ENCODE data around the gene RUNX3.

RUNX3 gene

DNA sequence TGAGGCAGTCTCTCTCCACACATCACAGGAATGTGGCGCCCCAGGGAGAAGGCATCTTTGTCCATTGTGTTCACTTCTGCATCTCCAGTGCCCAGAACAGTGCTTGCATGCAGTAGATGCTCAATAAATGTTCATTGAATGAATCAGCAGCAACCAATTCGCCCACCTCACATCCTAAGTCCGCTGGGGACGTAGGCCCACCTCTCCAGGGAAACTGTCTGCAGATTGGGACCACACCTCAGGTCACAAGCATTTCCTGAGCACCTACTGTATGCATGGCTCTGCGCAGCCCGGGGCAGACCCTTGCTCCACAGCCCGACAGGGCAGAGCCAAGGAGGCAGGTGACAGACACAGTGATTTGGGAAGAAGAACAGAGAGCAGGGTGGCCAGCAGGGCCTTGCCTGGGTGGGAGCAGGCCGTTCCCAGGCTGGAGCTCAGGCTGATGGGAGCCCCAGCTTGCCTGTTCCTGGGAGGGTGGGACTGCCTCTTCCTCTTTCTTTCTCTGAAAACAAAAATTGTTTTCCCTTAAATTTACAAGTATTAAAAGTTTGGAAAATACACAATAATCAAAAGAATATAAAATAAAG is 25.8 kb upstream of the RUNX3 start:
- H3K27ac Mint-ChIP-seq: peak overlapping the region; percentile 94
- H3K27me3 Mint-ChIP-seq: no peaks in the 10 kb centered on the region
- peaks cover 81% of the 10 kb centered on the region for H3K4me1 Mint-ChIP-seq
- H3K9me3 Mint-ChIP-seq: no peaks in the 10 kb centered on the region
- peaks cover 4% of the 10 kb centered on the region for H3K36me3 Mint-ChIP-seq
- no peak overlapping the region for H3K4me3 Mint-ChIP-seq

- H3K4me3 Mint-ChIP-seq: peak overlapping the region; percentile 82
- H3K27ac Mint-ChIP-seq: peak overlapping the region; percentile 94
- no peaks in the 10 kb centered on the region for H3K9me3 Mint-ChIP-seq
- peaks cover 4% of the 10 kb centered on the region for H3K36me3 Mint-ChIP-seq
- H3K27me3 Mint-ChIP-seq: no peaks in the 10 kb centered on the region
- peaks cover 74% of the 10 kb centered on the region for H3K4me1 Mint-ChIP-seq
These were observed 25.1 kb upstream of the RUNX3 start for GRCh38 chr1:24955161-24955560.

DNA sequence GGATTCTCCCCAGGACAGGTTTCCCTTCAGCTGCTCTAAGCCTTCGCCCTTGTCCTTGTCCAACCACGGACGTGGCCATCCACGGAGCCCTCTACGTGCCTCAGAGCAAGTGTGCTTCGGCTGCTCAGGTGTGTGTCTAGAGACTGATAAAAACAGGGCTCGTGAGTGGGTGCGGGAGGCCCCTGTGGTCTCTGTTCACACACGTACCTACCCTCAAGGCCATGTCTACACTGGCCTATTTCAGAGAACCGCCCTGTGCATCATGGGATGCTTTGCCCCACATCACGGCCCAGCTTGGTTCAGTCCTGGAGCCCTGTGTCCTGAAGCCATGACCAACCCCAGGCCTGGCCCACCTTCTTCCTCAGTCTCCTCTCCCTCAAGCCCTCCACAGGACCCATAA is 24.6 kb upstream of the RUNX3 start:
- H3K27ac Mint-ChIP-seq: peak overlapping the region; percentile 94
- H3K27me3 Mint-ChIP-seq: no peaks in the 10 kb centered on the region
- H3K4me3 Mint-ChIP-seq: peak overlapping the region; percentile 82
- peaks cover 69% of the 10 kb centered on the region for H3K4me1 Mint-ChIP-seq
- peaks cover 4% of the 10 kb centered on the region for H3K36me3 Mint-ChIP-seq
- H3K9me3 Mint-ChIP-seq: no peaks in the 10 kb centered on the region

DNA sequence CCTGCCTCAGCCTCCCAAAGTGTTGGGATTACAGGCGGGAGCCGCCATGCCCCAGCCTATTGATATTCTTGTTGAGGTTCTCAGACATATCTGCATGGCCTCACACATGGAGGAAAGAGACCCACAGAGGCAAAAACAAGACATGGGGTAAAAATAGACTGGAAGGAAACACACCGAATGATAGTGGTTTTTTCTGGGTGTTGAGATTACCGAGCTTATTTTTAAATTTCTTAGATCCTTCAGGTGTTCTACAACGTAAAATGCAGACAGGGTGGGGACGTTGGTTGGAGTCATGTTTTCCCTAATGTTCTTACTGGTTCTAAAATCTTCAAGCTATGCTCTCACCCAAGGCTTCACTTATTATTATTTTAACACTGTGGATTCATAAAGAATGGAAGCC is 23.9 kb upstream of the RUNX3 start:
- peaks cover 70% of the 10 kb centered on the region for H3K4me1 Mint-ChIP-seq
- H3K36me3 Mint-ChIP-seq: peaks cover 4% of the 10 kb centered on the region
- peak overlapping the region; percentile 36 for H3K4me3 Mint-ChIP-seq
- H3K27me3 Mint-ChIP-seq: no peaks in the 10 kb centered on the region
- H3K9me3 Mint-ChIP-seq: no peaks in the 10 kb centered on the region
- peak overlapping the region; percentile 83 for H3K27ac Mint-ChIP-seq

- H3K36me3 Mint-ChIP-seq: peaks cover 4% of the 10 kb centered on the region
- peak overlapping the region; percentile 56 for H3K4me3 Mint-ChIP-seq
- H3K4me1 Mint-ChIP-seq: peaks cover 68% of the 10 kb centered on the region
- no peaks in the 10 kb centered on the region for H3K27me3 Mint-ChIP-seq
- H3K27ac Mint-ChIP-seq: peak overlapping the region; percentile 84
- H3K9me3 Mint-ChIP-seq: no peaks in the 10 kb centered on the region
These were observed 22.4 kb upstream of the RUNX3 start for GRCh38 chr1:24952413-24952841.

GRCh38 chr1:24951810-24952412 is 21.8 kb upstream of the RUNX3 start:
- Mint-ChIP-seq H3K36me3 (peaks cover 4% of the 10 kb centered on the region), H3K4me3 (peak overlapping the region; percentile 56), H3K27me3 (no peaks in the 10 kb centered on the region), H3K4me1 (peaks cover 66% of the 10 kb centered on the region), H3K9me3 (no peaks in the 10 kb centered on the region), H3K27ac (peak overlapping the region; percentile 84)

DNA sequence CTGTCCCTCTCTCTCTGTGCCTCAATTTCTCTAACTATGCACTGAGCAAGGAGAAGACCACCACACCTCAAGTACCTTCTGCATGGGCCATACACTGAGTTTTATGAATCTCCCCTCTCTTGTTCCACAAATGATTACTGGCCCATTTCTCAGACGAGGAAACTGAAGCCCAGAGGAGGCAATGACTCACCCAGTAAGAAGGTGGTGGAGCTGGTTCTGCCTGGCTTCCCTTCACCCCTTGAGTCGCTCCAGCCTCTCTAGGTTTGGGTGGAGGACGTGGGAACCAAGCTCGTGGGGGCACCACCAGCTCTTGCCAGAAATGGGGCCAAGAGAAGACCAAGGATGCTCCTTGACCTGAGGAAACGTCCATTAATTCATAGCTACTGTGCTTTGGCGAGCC is 21.3 kb upstream of the RUNX3 start:
- no peaks in the 10 kb centered on the region for H3K9me3 Mint-ChIP-seq
- H3K27ac Mint-ChIP-seq: peak overlapping the region; percentile 47
- H3K27me3 Mint-ChIP-seq: no peaks in the 10 kb centered on the region
- H3K36me3 Mint-ChIP-seq: peaks cover 4% of the 10 kb centered on the region
- H3K4me1 Mint-ChIP-seq: peaks cover 62% of the 10 kb centered on the region
- H3K4me3 Mint-ChIP-seq: no peak overlapping the region

DNA sequence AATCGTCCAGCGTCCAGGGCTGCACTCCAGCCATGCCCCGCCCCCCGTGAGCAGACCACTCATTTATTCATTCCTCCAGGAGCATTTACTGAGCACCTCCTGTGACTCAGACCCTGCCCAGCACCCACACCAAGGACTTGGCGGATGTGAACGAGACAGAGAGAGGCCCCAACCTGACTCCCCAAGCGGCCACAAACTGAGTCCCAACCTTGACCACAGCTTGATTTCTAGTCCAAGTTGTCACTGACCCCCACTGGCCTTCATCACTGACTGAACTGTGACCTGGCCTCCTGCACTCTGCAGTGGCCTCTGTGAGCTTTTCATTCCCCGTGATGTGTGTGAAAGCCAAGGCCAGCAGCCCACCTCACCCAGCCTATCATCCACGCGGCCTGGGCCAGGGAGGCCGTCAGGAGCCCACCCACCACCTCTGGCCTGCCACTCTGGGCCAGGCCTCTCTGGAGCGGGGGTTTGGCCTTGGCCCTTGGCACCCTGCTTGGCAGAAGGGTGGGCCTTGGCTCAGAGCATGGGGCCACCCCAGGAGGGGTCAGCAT is 19.3 kb upstream of the RUNX3 start:
- Mint-ChIP-seq H3K4me3 (no peak overlapping the region), H3K4me1 (peaks cover 42% of the 10 kb centered on the region), H3K9me3 (no peaks in the 10 kb centered on the region), H3K27me3 (no peaks in the 10 kb centered on the region), H3K36me3 (no peaks in the 10 kb centered on the region), H3K27ac (no peak overlapping the region)

DNA sequence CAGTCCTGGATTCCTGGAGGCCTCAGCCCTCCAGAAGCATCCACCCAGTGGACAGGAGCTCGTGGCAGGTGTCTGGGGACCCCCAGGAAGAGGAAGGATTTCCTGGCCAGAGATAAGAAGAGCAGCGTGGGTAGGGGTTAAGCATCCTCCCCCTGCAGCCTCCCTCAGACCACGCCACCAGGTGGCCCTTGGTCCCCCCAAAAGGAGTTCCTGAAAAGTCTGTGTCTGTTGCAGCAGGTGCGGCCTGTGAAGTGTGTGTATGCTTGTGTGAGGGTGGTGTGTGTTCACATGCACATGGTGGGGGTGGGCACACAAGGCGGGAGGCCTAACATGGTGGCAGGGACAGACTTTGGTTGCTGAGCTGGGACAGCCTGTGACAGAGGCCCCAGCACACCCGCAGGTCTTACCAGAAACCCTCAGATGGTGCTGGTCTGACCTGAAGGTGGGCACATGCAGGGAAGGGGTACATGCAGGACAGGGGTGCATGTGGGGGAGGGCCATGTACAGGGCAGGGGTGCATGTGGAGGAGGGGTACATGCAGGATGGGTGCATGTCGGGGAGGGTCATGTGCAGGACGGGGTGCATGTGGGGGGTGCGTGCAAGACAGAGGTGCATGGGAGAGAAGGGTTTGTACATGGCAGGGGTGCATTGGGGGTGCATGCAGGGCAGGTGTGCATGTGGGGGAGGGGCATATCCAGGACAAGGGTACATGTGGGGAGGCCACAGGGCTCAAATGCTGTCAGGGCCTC is 18.2 kb upstream of the RUNX3 start:
- Mint-ChIP-seq H3K4me1 (peaks cover 35% of the 10 kb centered on the region), H3K27ac (no peak overlapping the region), H3K9me3 (no peaks in the 10 kb centered on the region), H3K36me3 (no peaks in the 10 kb centered on the region), H3K27me3 (no peaks in the 10 kb centered on the region), H3K4me3 (no peak overlapping the region)

GRCh38 chr1:24946861-24947658 is 17.0 kb upstream of the RUNX3 start:
- no peak overlapping the region for H3K27ac Mint-ChIP-seq
- peaks cover 28% of the 10 kb centered on the region for H3K4me1 Mint-ChIP-seq
- no peaks in the 10 kb centered on the region for H3K27me3 Mint-ChIP-seq
- no peaks in the 10 kb centered on the region for H3K9me3 Mint-ChIP-seq
- no peaks in the 10 kb centered on the region for H3K36me3 Mint-ChIP-seq
- H3K4me3 Mint-ChIP-seq: no peak overlapping the region

DNA sequence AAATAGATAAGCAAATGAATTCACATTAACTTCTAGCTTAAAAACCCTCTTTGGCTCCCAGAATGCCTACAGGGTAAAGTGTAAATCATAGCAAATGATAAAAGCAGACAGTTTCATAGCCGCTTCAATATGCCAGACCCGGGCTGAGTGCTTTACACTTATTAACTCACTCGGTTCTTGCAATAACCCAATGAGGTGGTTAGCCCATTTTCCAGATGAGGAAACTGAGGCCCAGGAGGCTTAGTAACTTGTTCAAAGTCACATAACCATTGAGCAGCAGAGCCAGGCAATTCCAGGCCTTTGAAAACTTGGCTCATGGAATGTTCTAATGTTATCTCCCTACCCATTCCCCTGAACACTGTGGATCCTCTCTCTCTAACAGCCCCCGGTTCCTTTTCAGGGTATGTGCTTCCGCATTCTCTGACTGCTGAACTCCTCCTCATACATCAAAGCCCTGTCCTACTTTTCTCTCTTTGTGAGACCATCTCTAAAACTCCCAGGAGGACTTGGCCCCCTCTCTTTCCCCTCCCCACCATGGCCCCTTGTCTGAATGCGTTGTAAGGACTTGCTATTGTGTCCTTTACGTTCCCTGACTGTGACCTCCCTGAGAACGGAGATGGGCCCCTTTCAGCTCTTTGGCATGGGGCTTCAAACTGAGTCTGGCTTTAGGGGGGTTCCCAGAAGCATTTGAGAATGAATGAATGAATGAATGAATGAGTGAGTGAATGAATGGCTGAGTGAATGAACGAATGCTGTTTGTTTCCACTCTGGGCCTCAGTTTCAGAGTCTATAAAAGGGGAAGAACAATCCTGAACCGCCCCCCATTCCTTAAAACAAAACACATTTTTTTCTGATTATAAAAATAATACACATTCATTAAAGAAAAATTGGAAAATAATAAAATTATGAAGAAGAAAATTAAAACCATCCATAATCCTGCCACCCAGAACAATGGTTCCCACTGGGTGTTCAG is 15.6 kb upstream of the RUNX3 start:
- peak overlapping the region; percentile 8 for H3K27ac Mint-ChIP-seq
- peaks cover 21% of the 10 kb centered on the region for H3K4me1 Mint-ChIP-seq
- H3K9me3 Mint-ChIP-seq: no peaks in the 10 kb centered on the region
- H3K36me3 Mint-ChIP-seq: no peaks in the 10 kb centered on the region
- H3K27me3 Mint-ChIP-seq: no peaks in the 10 kb centered on the region
- no peak overlapping the region for H3K4me3 Mint-ChIP-seq

GRCh38 chr1:24944318-24944717 is 14.2 kb upstream of the RUNX3 start:
- Mint-ChIP-seq H3K36me3 (peaks cover 3% of the 10 kb centered on the region), H3K27ac (peak overlapping the region; percentile 15), H3K4me3 (no peak overlapping the region)

DNA sequence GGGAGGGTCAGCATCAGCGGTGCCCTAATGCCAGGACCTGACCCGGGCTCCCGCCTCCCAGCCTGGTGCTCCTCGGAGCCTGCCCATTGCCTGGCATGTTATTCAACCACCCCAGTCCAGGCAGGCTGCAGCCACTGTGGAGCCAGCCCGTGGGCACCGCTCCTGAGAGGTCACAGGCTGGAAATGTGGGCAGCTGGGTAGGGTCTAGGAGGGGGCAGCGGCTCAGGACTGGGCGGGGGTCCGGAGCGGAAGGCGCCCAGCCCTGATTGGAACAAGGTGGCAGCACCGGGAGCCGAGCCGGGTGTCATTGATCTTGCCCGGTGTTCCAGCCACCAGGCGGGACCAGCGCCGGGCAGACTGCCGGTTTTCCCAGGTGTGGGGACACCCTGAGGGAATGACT is 12.7 kb upstream of the RUNX3 start:
- Mint-ChIP-seq H3K27ac (no peak overlapping the region), H3K36me3 (peaks cover 3% of the 10 kb centered on the region), H3K9me3 (no peaks in the 10 kb centered on the region), H3K27me3 (no peaks in the 10 kb centered on the region), H3K4me1 (peaks cover 17% of the 10 kb centered on the region), H3K4me3 (no peak overlapping the region)

More at GRCh38 chr1:24944318-24944717, 14.2 kb upstream of the RUNX3 start:
- H3K9me3 Mint-ChIP-seq: no peaks in the 10 kb centered on the region
- H3K27me3 Mint-ChIP-seq: no peaks in the 10 kb centered on the region
- peaks cover 28% of the 10 kb centered on the region for H3K4me1 Mint-ChIP-seq

DNA sequence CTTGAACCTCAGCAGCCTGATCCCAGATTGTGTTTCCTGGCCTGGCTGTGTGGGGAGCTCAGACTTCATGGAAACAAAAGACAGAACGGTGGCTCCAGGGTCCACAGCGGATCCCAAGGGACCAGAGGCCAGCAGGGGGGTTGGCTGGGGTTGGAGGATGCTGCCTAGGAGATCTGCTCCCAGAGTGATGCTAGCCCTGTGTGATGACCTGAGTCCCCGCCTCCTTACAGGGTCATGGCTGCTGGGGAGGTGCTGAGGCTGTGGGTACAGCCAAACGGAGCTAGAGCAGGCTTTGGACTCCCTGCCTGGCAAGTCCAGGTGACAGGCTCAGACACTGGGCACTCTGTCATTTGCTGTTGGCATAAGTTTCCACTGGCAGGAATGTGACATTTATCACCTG is 11.5 kb upstream of the RUNX3 start:
- Mint-ChIP-seq H3K4me1 (peaks cover 13% of the 10 kb centered on the region), H3K36me3 (peaks cover 3% of the 10 kb centered on the region), H3K27me3 (no peaks in the 10 kb centered on the region), H3K4me3 (no peak overlapping the region), H3K9me3 (no peaks in the 10 kb centered on the region), H3K27ac (no peak overlapping the region)
